Measurements from ENCODE around the gene CASS4. TPM values are rescaled to one million over a fixed set of nuclear protein-coding genes. Genes with fewer than 3 reads are reported as not detected.
A peak's percentile ranks its signal among the peaks of the same experiment; 100 is the strongest.

CASS4 gene
- total RNA-seq, 2 experiments from 2014 or later = 14.2 to 18.7 TPM

DNA sequence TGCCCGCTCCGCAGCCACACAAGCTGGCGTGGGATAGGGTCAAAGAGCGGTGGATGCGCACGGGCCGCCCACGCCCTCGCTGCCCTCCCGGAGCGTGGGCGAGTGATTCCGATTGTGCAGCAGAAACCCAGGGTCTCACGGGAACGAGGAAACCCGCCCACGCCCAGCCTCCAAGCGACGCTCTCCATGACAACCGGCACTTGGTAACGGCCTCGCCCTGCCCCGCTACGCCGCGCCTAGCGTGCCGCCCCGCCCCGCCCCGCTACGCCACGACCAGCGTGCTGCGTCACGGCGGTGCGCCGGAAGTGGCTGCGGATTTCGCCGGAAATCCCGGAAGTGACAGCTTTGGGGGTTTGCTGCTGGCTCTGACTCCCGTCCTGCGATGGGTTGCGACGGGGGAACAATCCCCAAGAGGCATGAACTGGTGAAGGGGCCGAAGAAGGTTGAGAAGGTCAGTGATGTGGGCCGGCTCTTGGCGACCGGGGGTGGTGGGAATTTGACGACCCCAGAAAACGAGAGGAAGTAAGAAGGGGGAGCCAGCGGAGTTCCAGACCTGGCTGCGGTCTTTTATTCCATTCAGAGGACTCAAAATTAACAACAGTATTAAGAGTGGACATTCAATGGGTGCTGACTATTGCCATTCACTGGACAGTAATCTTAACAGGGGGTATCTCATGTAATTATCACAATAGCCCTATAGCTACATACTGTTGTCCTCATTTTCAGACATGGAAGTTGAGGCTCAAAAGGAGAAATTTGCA, 56.4 kb downstream of the CASS4 start, which contains the start of gene RTF2:
Gene RTF2 (plus strand): TSS at position 312 of the 761 bp plus-strand sequence. CDS start 71 bp downstream, at position 383.
- H3K27ac Mint-ChIP-seq = peak within 1 kb of the TSS; percentile 99
- POLR2A ChIA-PET = interaction anchor here (0.9 to 2.2 kb wide), 6 partner anchors 9 to 76 kb away, joined by 3 to 18 read pairs (median 7); partner anchors contain the start of genes AURKA, CASS4 and CSTF1
- ATAC-seq (ENCODE audit: low read depth) (peak; percentile 94), DNase-seq (peak; percentile 99)
- no peaks in the 10 kb centered on the region for H3K9me3 Mint-ChIP-seq
- H3K36me3 Mint-ChIP-seq = peaks cover 7% of the 10 kb centered on the region
- peaks cover 31% of the 10 kb centered on the region for H3K4me1 Mint-ChIP-seq
- H3K27me3 Mint-ChIP-seq = no peaks in the 10 kb centered on the region
- peak within 1 kb of the TSS; percentile 100 for H3K4me3 Mint-ChIP-seq

DNA sequence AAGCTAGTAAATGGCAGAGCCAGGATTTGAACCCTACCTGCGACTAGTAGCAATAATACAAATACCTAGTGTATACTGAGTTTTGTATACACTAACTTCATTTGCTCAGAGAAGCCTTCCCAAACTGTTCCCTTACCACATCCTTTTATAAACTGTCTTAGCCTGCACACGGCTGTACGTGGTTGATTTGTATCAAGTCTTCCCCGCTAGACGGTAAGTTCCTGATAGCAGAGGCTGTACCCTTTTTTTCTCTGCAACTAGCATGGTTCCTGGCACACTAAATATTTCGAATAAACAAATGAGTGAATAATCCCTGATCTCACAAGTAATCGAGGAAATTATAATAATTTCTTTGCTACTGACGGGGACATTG, 57.0 kb downstream of the CASS4 start:
- Mint-ChIP-seq H3K27me3 (no peaks in the 10 kb centered on the region), H3K36me3 (peaks cover 6% of the 10 kb centered on the region), H3K9me3 (no peaks in the 10 kb centered on the region), H3K4me3 (peak overlapping the region; percentile 100), H3K4me1 (peaks cover 28% of the 10 kb centered on the region), H3K27ac (peak overlapping the region; percentile 99)
- DNase-seq (no peak), ATAC-seq (ENCODE audit: low read depth) (peak; percentile 7)
- POLR2A ChIA-PET = interaction anchor here (0.9 to 2.2 kb wide), 6 partner anchors 10 to 77 kb away, joined by 3 to 18 read pairs (median 7); partner anchors contain the start of genes AURKA, CASS4 and CSTF1

DNA sequence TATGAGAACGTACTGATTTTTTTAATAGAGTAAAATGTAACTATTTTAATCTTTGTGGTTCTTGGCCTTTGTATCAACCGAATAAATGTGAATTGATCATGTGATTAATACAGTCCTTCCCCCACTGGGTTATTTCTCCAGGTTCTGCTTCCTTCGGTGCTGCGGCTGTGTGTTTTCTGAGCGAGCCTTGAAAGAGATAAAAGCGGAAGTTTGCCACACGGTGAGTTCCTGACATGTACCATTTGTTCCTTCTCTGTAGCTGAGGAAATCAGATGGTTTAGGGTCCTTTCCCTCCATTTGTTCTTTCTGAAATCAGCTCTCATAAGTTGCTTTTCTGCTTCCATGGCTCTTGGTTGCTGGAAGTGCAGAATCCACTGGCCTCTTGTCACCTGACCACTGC, 71.9 kb downstream of the CASS4 start:
- Mint-ChIP-seq H3K4me3 (peak overlapping the region; percentile 67), H3K9me3 (no peaks in the 10 kb centered on the region), H3K36me3 (peaks cover 33% of the 10 kb centered on the region), H3K27ac (peak overlapping the region; percentile 59), H3K27me3 (no peaks in the 10 kb centered on the region), H3K4me1 (peaks cover 21% of the 10 kb centered on the region)
- ATAC-seq (ENCODE audit: low read depth) (peak; percentile 58), DNase-seq (no peak)
- POLR2A ChIA-PET = interaction anchor here (1.1 kb wide), 1 partner anchor 92 kb away, joined by 4 read pairs; the partner anchor contains the start of genes AURKA and CSTF1

DNA sequence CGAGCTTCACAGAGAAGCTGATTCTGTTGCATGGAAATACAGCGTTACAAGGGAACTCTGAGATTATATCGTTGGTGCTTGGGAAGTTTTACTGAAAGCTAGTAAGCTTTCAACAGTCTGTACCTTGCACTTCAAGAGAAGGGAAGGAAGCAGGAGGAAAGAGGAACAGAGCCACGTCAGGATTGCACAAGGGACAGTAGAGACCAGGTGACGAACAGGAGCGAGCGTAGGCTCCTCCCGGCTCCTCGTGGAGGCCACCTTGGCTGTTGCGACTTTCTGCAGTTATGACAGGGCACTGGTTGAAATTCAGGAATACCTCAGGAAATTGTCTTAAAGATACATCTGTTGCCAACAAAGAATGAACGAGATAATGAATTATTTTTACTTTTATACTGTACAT, 75.2 kb downstream of the CASS4 start:
- peaks cover 30% of the 10 kb centered on the region for H3K36me3 Mint-ChIP-seq

DNA sequence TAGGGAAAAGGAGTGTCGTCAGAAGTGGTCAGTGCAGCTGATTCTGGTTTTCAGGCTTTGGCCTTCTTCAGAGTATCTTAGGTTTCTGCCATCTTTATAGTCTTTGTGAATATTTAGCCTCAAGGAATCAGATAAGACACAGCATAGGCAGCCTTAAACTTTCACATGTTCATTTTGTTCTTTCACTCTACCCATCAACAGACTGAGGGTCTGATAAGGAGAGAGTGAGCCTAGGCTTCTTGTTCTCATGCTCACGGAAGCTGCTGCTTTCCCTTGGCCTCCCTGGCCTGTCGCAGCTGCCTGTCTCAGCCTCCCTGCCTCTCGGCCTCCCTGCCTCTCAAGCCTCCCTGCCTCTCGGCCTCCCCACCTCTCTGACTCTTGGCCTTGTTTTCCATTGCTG, 76.5 kb downstream of the CASS4 start:
- Mint-ChIP-seq H3K27ac (no peak overlapping the region), H3K4me3 (no peak overlapping the region), H3K36me3 (peaks cover 28% of the 10 kb centered on the region), H3K4me1 (peaks cover 11% of the 10 kb centered on the region), H3K9me3 (no peaks in the 10 kb centered on the region), H3K27me3 (no peaks in the 10 kb centered on the region)
- POLR2A ChIA-PET = no interaction called here
- ATAC-seq (ENCODE audit: low read depth) = no peak
- no peak for DNase-seq

More for the DNA sequence above, 75.2 kb downstream of the CASS4 start:
- H3K27ac Mint-ChIP-seq = no peak overlapping the region
- DNase-seq (no peak), ATAC-seq (ENCODE audit: low read depth) (no peak)
- no peaks in the 10 kb centered on the region for H3K9me3 Mint-ChIP-seq
- H3K4me1 Mint-ChIP-seq = peaks cover 19% of the 10 kb centered on the region
- H3K4me3 Mint-ChIP-seq = no peak overlapping the region
- POLR2A ChIA-PET = no interaction called here
- no peaks in the 10 kb centered on the region for H3K27me3 Mint-ChIP-seq

DNA sequence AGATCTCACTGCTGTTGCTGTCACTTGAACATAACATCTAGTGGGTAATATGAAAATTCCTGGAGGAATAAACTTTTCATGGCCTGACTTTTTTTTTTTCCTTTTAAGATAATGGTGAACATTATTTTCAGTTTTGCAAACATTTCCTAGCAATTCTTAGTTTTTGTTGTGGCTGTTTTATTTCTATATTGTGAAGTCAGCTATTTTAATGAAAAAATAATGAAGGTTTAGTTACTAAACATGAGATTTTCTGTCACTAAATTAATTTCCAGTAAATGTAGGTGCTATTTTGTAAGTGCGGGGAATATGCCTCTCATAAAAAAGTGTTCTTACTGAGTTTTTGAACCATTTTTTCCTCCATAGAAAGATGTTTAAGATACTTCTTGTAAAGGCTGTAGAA, 89.1 kb downstream of the CASS4 start:
- Mint-ChIP-seq H3K4me1 (peaks cover 2% of the 10 kb centered on the region), H3K9me3 (peaks cover 5% of the 10 kb centered on the region), H3K4me3 (no peak overlapping the region), H3K27ac (no peak overlapping the region), H3K36me3 (peaks cover 22% of the 10 kb centered on the region), H3K27me3 (no peaks in the 10 kb centered on the region)
- POLR2A ChIA-PET = interaction anchor here (0.7 kb wide), 1 partner anchor 108 kb away, joined by 3 read pairs; no protein-coding TSS in a partner anchor
- ATAC-seq (ENCODE audit: low read depth) (no peak), DNase-seq (no peak)

DNA sequence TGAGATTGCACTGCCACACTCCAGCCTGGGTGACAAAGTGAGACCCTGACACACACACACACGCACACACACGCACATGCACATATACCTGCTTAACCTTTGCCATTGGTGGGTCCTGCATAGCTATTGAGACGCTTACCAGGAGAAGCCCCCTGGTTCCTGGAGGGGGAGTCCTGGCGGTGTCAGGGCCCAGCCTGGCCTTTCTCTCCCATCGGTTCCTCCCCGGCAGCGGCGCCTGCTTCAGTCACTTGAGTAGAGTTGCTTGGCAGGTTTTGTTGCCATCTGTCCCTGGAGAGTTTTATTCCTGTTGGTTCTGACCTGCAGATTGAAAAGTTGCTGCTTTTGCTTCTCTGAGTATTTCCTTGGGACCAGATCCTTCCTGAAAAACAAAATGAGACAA, 91.9 kb downstream of the CASS4 start:
- H3K4me1 Mint-ChIP-seq = peaks cover 2% of the 10 kb centered on the region
- H3K9me3 Mint-ChIP-seq = no peaks in the 10 kb centered on the region
- no peak for ATAC-seq (ENCODE audit: low read depth)
- H3K27me3 Mint-ChIP-seq = no peaks in the 10 kb centered on the region
- H3K4me3 Mint-ChIP-seq = no peak overlapping the region
- no peak overlapping the region for H3K27ac Mint-ChIP-seq
- POLR2A ChIA-PET = no interaction called here
- no peak for DNase-seq
- peaks cover 12% of the 10 kb centered on the region for H3K36me3 Mint-ChIP-seq

DNA sequence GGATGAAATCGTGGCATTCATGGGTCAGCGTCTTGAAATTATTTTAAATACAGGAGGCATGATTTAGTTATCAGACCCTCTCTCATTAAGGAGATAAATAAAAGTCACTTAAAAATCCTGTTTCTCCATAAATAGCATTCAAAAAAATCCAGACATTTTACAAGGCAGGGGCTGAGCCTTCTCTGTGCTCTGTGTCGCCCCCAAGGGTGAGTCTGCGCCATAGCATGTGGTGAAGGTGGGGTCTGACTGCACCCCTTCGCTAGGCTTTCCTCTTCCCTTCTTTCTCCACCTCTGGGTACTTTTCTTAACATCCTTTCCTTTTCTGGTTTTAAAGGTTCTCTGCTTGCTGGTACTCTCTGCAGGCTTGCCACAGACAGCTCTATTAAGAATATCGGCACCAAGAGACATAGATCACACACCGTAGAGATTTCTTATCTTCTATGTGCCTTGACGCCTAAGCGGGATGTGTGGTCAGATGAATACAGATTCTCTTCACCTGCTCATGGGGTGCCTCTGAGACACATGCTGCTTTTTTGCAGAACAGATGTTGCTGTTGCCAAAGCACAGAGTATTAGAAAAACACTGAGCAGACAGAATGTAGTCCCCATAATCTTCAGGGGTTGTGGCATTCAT, 92.4 kb downstream of the CASS4 start:
- Mint-ChIP-seq H3K4me3 (no peak overlapping the region), H3K27me3 (no peaks in the 10 kb centered on the region), H3K9me3 (no peaks in the 10 kb centered on the region), H3K36me3 (peaks cover 13% of the 10 kb centered on the region), H3K4me1 (peaks cover 2% of the 10 kb centered on the region), H3K27ac (no peak overlapping the region)
- DNase-seq (no peak), ATAC-seq (ENCODE audit: low read depth) (peak; percentile 52)
- POLR2A ChIA-PET = no interaction called here

DNA sequence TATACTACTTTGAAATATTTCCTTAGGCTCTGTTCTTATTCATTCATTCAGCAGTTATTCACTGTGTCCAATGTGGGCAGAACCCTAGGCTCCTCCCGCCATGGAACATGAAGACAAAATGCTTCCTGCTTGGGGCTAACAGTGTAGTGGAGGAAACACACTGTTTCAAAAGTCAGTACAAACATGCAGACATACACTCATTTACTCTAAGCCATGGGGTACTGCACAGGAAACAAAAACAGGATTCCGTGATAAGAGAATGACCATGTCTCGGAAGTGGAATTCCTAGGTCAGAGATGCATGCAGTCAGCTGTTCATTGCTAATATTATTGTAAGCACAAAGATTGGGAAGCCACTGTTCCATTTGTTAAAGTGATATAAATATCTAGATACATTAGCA, 94.0 kb downstream of the CASS4 start:
- no peak overlapping the region for H3K4me3 Mint-ChIP-seq

More for the DNA sequence above, 94.0 kb downstream of the CASS4 start:
- H3K27ac Mint-ChIP-seq = no peak overlapping the region
- DNase-seq = no peak
- ATAC-seq (ENCODE audit: low read depth) = no peak
- H3K27me3 Mint-ChIP-seq = no peaks in the 10 kb centered on the region
- H3K4me1 Mint-ChIP-seq = peaks cover 2% of the 10 kb centered on the region
- H3K9me3 Mint-ChIP-seq = no peaks in the 10 kb centered on the region
- POLR2A ChIA-PET = no interaction called here
- H3K36me3 Mint-ChIP-seq = peaks cover 13% of the 10 kb centered on the region

Other genes starting within 250 kb of the CASS4 start
- gene MC3R, start 163.5 kb upstream of the CASS4 start, total RNA-seq = not detected
- 10 to 100 TPM; 10.9 to 13.6 TPM for gene FAM210B, start 53.3 kb upstream of the CASS4 start, total RNA-seq
- gene AURKA, start 20.0 kb upstream of the CASS4 start, total RNA-seq = 10 to 100 TPM; 52.4 to 60.1 TPM
- 10 to 100 TPM; 55.7 to 58.3 TPM for gene CSTF1, start 19.6 kb upstream of the CASS4 start, total RNA-seq
- 100 to 1,000 TPM in 1 of 2 experiments, 10 to 100 TPM in 1; 99.8 to 101 TPM for gene RTF2, start 56.4 kb downstream of the CASS4 start, total RNA-seq
- gene FAM209A, start 112.5 kb downstream of the CASS4 start, total RNA-seq = 1 to 10 TPM; 3.3 to 4.1 TPM
- 1 to 10 TPM; 1.1 to 1.8 TPM for gene FAM209B, start 121.0 kb downstream of the CASS4 start, total RNA-seq
- gene TFAP2C, start 217.0 kb downstream of the CASS4 start, total RNA-seq = not detected